ENCODE measurements around the gene CREBBP.
"Not testable (repeated sequence)": the region's sequence is repeated elsewhere in the genome, so short reads cannot be mapped to it uniquely, and the experiment has no call there.

The CREBBP gene

GRCh38 chr16:3904875-3905274 lies 24.4 kb upstream of the CREBBP start:
- H3K4me3 ChIP-seq (ENCODE audit: control insufficient read depth, low read depth, low read length): no peak overlapping the region
- no peak for DNase-seq (ENCODE audit: low read depth)
- no peak for TF ChIP-seq CTCF (IDR thresholded peaks at IDR 0.05; ENCODE audit: control insufficient read depth, insufficient read depth, low read depth, low read length, missing control alignments)

GRCh38 chr16:3890091-3890490 lies 9.6 kb upstream of the CREBBP start:
- no peak for DNase-seq (ENCODE audit: low read depth)
- TF ChIP-seq CTCF (IDR thresholded peaks at IDR 0.05; ENCODE audit: control insufficient read depth, insufficient read depth, low read depth, low read length, missing control alignments): no peak
- no peak overlapping the region for H3K4me3 ChIP-seq (ENCODE audit: control insufficient read depth, low read depth, low read length)

GRCh38 chr16:3889059-3889458 lies 8.5 kb upstream of the CREBBP start:
- no peak overlapping the region for H3K4me3 ChIP-seq (ENCODE audit: control insufficient read depth, low read depth, low read length)
- no peak for TF ChIP-seq CTCF (IDR thresholded peaks at IDR 0.05; ENCODE audit: control insufficient read depth, insufficient read depth, low read depth, low read length, missing control alignments)

GRCh38 chr16:3885999-3886398 lies 5.5 kb upstream of the CREBBP start:
- not testable (repeated sequence) for H3K4me3 ChIP-seq (ENCODE audit: control insufficient read depth, low read depth, low read length); DNase-seq (ENCODE audit: low read depth)

More at GRCh38 chr16:3889059-3889458, 8.5 kb upstream of the CREBBP start:
- DNase-seq (ENCODE audit: low read depth): no peak

- no peak for DNase-seq (ENCODE audit: low read depth)
- no peak for TF ChIP-seq CTCF (IDR thresholded peaks at IDR 0.05; ENCODE audit: control insufficient read depth, insufficient read depth, low read depth, low read length, missing control alignments)
- no peak overlapping the region for H3K4me3 ChIP-seq (ENCODE audit: control insufficient read depth, low read depth, low read length)
Measured at GRCh38 chr16:3884398-3884797, 3.9 kb upstream of the CREBBP start.

GRCh38 chr16:3882531-3882930 lies 2.0 kb upstream of the CREBBP start:
- no peak for TF ChIP-seq CTCF (IDR thresholded peaks at IDR 0.05; ENCODE audit: control insufficient read depth, insufficient read depth, low read depth, low read length, missing control alignments)
- H3K4me3 ChIP-seq (ENCODE audit: control insufficient read depth, low read depth, low read length): no peak overlapping the region
- no peak for DNase-seq (ENCODE audit: low read depth)

- no peak for DNase-seq (ENCODE audit: low read depth)
- no peak for TF ChIP-seq CTCF (IDR thresholded peaks at IDR 0.05; ENCODE audit: control insufficient read depth, insufficient read depth, low read depth, low read length, missing control alignments)
- peak overlapping the region; percentile 48; the same call in 1 of the 2 replicates for H3K4me3 ChIP-seq (ENCODE audit: control insufficient read depth, low read depth, low read length)
Measured at GRCh38 chr16:3881499-3881990, 1.0 kb upstream of the CREBBP start.
